ENCODE results near the gene PLK3. TPM values are rescaled to one million over a fixed set of nuclear protein-coding genes. Genes with fewer than 3 reads are reported as not detected.

The PLK3 gene
- total RNA-seq, 1 donor from 2014 or later: 57.1 TPM

DNA sequence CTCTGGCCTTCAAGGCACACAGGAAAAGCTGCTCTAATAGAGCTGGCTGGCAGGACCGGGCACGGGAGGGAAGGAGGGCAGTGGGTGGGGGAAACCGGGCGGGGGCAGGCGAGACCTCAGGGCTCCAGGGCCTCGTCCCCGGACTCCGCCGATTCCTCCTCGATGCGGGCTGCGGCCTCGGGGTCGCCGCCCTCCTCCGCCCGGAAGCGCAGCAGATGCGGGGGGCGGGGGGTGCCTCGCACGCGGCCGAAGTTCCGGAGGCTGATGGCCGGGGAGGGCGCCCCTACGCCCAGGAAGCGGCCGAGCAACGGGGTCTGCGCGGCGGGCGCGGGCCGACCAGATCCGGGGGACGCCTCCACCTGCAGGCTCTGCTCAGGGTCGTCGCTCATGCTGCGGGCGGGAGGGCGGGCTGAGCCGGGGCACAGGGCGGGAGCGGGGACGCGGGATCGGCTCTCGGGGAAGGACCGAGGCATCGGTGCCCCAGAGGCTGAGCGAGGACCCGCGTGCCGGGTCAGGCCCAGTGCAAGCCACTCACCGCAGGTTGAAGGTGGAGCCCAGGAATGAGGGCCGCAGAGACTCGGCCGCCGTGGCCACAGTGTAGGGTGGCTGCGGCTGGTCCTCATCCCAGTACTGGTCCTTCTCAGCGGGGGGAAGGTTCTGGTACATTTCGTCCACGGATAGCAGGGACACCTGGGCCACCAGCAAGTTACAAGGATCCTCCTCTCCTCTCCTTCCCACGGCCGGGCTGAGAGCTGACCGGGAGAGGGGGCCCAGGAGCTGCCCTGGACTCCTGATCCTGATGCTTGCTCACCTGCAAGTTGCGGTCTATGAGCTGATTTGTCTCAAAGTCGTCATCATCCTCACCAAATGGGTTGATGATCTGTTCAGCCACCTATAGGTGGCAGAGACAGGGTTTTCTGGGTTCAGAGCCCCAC, 15.8 kb upstream of the PLK3 start:
- no peak overlapping the region for H3K27ac Mint-ChIP-seq (ENCODE audit: unreplicated experiment)
- H3K4me3 Mint-ChIP-seq (ENCODE audit: unreplicated experiment): no peak overlapping the region
- H3K36me3 Mint-ChIP-seq (ENCODE audit: unreplicated experiment): peaks cover 24% of the 10 kb centered on the region
- H3K4me1 Mint-ChIP-seq (ENCODE audit: unreplicated experiment): peaks cover 27% of the 10 kb centered on the region
- TF ChIP-seq, protein P1, sequence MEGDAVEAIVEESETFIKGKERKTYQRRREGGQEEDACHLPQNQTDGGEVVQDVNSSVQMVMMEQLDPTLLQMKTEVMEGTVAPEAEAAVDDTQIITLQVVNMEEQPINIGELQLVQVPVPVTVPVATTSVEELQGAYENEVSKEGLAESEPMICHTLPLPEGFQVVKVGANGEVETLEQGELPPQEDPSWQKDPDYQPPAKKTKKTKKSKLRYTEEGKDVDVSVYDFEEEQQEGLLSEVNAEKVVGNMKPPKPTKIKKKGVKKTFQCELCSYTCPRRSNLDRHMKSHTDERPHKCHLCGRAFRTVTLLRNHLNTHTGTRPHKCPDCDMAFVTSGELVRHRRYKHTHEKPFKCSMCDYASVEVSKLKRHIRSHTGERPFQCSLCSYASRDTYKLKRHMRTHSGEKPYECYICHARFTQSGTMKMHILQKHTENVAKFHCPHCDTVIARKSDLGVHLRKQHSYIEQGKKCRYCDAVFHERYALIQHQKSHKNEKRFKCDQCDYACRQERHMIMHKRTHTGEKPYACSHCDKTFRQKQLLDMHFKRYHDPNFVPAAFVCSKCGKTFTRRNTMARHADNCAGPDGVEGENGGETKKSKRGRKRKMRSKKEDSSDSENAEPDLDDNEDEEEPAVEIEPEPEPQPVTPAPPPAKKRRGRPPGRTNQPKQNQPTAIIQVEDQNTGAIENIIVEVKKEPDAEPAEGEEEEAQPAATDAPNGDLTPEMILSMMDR (IDR thresholded peaks at IDR 0.05): no peak
- no peak for DNase-seq (ENCODE audit: extremely low spot score, unreplicated experiment)
- no peaks in the 10 kb centered on the region for H3K9me3 Mint-ChIP-seq (ENCODE audit: unreplicated experiment)
- H3K27me3 Mint-ChIP-seq (ENCODE audit: unreplicated experiment): no peaks in the 10 kb centered on the region

DNA sequence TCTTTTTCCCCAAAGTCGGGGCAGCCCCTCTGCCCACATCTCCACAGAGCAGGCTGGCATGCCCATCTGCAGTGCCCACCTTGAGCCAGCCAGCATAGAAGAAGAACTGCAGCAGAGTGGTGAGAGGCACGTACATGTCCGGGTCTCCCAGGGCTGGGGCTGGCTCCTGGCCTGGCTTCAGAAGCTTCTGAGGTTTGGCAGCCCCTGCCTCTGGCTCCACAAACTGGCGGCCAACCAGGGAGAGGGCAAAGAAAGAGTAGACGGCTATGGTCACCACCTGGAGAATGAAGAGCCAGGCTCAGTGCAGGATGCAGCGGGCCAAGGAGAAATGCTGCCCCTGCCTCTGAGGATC, 15.2 kb upstream of the PLK3 start:
- TF ChIP-seq, protein P1 (IDR thresholded peaks at IDR 0.05): no peak
- Mint-ChIP-seq H3K9me3 (ENCODE audit: unreplicated experiment) (no peaks in the 10 kb centered on the region), H3K4me3 (ENCODE audit: unreplicated experiment) (no peak overlapping the region), H3K4me1 (ENCODE audit: unreplicated experiment) (peaks cover 27% of the 10 kb centered on the region), H3K27me3 (ENCODE audit: unreplicated experiment) (no peaks in the 10 kb centered on the region), H3K36me3 (ENCODE audit: unreplicated experiment) (peaks cover 19% of the 10 kb centered on the region), H3K27ac (ENCODE audit: unreplicated experiment) (no peak overlapping the region)
- no peak for DNase-seq (ENCODE audit: extremely low spot score, unreplicated experiment)

DNA sequence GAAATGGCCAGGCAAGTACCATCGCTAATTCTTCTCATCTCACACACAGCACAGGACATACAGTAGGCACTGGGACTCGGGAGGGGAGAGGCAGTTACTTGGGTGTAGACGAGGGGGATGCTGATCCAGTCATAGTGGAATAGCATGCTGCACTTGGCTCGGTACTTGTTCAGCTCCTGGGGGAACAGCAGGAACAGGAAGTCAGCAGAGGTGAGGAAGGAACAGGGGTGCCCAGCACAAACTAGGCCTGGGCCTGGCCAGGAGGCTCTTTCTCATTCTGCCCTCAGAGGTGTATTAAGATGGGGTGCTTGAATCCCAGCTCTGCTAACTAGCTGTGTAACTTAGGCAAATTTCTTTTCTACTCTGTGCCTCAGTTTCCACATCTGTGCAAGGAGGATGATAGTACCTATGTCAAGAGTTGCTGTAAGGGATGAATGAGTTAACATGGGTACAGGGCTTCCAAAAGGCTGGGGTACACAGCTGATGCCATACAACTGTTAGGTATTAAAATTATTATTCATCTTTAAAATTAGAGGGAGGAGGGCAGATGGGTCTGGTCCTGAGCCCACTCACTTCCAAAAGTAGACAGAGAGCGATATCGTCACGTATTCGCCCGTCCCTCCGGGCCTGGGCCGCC, 14.6 kb upstream of the PLK3 start:
- no peaks in the 10 kb centered on the region for H3K27me3 Mint-ChIP-seq (ENCODE audit: unreplicated experiment)
- TF ChIP-seq, protein P1 (IDR thresholded peaks at IDR 0.05): no peak

DNA sequence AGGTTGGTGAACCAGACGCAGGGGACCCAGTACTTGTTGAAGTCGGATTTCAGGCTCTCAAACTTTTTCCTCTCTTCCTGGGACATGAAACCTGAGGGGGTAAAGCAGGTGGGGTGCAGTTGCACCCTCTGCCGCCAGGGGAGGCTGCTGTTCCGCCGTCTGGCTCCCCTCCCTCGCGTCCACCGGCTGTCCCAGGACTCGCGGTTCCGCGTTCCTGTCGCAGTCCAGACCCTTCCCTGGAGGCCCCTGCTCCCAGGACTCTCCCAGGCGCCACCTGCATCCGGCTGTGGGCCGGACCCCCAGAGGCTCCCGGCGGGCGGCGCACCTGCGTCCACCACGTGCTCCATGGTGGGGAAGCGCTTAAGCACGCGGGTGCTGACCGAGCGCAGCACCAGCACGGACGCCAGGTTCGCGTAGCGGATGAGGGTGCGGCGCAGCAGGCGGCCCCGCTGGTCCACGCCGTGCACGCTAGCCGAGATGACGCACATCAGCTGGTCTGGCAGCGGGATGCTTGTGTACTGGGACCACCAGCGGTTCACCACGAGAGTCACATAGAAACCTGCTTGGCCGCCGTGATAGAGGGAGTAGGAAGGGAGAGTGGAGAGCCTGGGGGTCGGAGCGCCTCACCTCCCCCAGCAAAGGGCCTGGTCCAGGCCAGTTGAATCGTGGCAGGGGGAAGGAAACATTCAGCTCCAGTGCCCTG, 13.9 kb upstream of the PLK3 start:
- Mint-ChIP-seq H3K4me3 (ENCODE audit: unreplicated experiment) (peak overlapping the region; percentile 47), H3K27ac (ENCODE audit: unreplicated experiment) (peak overlapping the region; percentile 72), H3K36me3 (ENCODE audit: unreplicated experiment) (peaks cover 9% of the 10 kb centered on the region), H3K9me3 (ENCODE audit: unreplicated experiment) (no peaks in the 10 kb centered on the region), H3K27me3 (ENCODE audit: unreplicated experiment) (no peaks in the 10 kb centered on the region), H3K4me1 (ENCODE audit: unreplicated experiment) (peaks cover 27% of the 10 kb centered on the region)
- TF ChIP-seq, protein P1 (IDR thresholded peaks at IDR 0.05): peak; percentile 91
- DNase-seq (ENCODE audit: extremely low spot score, unreplicated experiment): no peak

More for the DNA sequence above, 14.6 kb upstream of the PLK3 start:
- no peaks in the 10 kb centered on the region for H3K9me3 Mint-ChIP-seq (ENCODE audit: unreplicated experiment)
- peak overlapping the region; percentile 47 for H3K4me3 Mint-ChIP-seq (ENCODE audit: unreplicated experiment)
- peaks cover 27% of the 10 kb centered on the region for H3K4me1 Mint-ChIP-seq (ENCODE audit: unreplicated experiment)
- DNase-seq (ENCODE audit: extremely low spot score, unreplicated experiment): no peak
- H3K36me3 Mint-ChIP-seq (ENCODE audit: unreplicated experiment): peaks cover 13% of the 10 kb centered on the region
- no peak overlapping the region for H3K27ac Mint-ChIP-seq (ENCODE audit: unreplicated experiment)

Measured in osteocyte (in vitro differentiated cells).